Esophagus muscularis mucosa (tissue), 3 donors: ENCODE measurements around the gene BTBD9.
A peak's percentile ranks its signal among the peaks of the same experiment; 100 is the strongest.

Source experiments
- POLR2AphosphoS5 ChIP-seq, 2 donors: sonication (generic); formaldehyde crosslinking; IDR thresholded peaks; one replicate each; pipeline ENCODE4 v1.6.1; 2017; ENCODE audit warnings: antibody characterized with exemption in 2 of 2
- TF ChIP-seq, protein P1 (sequence below), 3 experiments: fragments of 200-600 bp in 2 of 3; fragments of 450-650 bp in 1 of 3; sonication (generic) in 2 of 3; IDR thresholded peaks; one replicate each; pipeline ENCODE4 v1.5.1; 2017 to 2019; ENCODE audit warnings: antibody characterized with exemption in 3 of 3, mild to moderate bottlenecking in 2 of 3, moderate library complexity in 1 of 3

DNA sequence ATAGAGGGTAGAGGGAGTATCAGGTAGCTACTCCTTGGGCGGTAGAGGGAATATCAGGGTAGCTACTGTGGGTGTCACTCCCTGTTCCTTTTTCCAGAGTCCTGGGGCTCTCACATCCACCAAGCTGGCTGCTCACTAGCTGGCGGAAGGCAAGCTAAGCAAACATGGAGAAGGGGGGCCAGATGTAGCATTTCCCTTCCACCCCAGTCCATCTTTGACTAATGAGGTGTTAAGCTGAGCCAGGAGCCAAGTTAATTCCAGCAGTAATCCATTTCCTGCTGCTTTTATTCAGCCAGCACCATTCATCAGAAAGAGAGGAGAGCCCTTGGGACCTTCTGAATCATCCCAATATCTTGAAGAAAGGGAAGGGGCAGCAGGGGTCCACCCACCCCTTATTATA, 490.2 kb downstream of the BTBD9 start:
- peak in 1 of 2 donors; percentile 10 for TF ChIP-seq POLR2AphosphoS5 (IDR thresholded peaks at IDR 0.05)
- TF ChIP-seq, protein P1, sequence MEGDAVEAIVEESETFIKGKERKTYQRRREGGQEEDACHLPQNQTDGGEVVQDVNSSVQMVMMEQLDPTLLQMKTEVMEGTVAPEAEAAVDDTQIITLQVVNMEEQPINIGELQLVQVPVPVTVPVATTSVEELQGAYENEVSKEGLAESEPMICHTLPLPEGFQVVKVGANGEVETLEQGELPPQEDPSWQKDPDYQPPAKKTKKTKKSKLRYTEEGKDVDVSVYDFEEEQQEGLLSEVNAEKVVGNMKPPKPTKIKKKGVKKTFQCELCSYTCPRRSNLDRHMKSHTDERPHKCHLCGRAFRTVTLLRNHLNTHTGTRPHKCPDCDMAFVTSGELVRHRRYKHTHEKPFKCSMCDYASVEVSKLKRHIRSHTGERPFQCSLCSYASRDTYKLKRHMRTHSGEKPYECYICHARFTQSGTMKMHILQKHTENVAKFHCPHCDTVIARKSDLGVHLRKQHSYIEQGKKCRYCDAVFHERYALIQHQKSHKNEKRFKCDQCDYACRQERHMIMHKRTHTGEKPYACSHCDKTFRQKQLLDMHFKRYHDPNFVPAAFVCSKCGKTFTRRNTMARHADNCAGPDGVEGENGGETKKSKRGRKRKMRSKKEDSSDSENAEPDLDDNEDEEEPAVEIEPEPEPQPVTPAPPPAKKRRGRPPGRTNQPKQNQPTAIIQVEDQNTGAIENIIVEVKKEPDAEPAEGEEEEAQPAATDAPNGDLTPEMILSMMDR (IDR thresholded peaks at IDR 0.05), result no peak
